HG03469 (cell line): ENCODE measurements around the gene CD8A.
"Not testable (repeated sequence)": the region's sequence is repeated elsewhere in the genome, so short reads cannot be mapped to it uniquely, and the experiment has no call there.

Source experiments
- ATAC-seq: cut with Tn5 transposase; IDR thresholded peaks from one replicate; pipeline ENCODE4 v1.9.1; 2021; ENCODE audit warnings: mild to moderate bottlenecking, moderate library complexity, moderate number of reproducible peaks; ENCODE audit not compliant: unreplicated experiment

CD8A gene

DNA sequence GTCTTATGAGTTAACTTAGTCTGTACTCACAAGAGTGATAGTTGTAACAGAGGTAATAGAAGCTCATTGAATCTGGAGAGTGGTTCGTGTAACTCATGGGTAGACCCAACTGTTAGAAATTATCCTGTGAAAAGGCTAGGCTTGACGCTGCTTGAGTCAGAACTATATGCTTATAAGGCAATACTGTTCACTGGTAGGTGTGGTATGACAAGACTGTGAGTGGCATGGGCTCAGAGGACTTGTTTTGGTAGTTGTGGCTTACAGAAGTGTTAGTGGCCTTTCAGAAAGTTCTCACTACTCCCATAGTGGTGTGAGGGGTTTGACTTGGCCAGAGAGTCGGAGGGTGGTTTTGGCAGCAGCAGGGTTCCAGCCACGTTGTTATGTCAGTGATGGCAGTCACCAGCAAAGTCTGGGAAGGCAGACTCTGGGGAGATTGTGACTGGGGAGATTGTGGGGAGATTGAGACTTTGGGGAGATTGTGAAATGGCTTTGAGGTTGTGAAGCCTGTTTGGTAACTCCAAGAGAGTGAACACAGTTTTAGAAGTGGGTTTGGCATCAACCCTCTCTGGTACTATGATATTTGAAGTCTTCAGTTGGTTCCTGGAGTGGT lies 48.7 kb downstream of the CD8A start:
- ATAC-seq = not testable (repeated sequence)

DNA sequence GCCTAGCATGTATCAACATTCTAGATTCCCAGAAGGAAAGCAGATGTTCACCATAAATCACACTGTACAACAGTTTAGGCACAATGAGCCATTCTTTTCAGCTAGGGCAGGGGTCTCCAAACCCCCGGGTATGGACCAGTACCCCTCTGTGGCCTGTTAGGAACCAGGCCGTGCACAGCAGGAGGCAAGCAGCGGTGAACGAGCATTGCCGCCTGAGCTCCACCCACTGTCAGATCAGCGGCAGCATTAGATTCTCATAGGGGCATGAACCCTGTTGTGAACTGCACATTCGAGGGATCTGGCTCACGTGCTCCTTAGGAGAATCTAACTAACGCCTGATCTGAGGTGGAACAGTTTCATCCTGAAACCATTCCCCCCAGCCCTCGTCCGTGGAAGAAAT lies 50.8 kb downstream of the CD8A start:
- not testable (repeated sequence) for ATAC-seq

- ATAC-seq = not testable (repeated sequence)
Observed at GRCh38 chr2:86739485-86739884, 51.2 kb downstream of the CD8A start.

- not testable (repeated sequence) for ATAC-seq
Observed at GRCh38 chr2:86734896-86735295, 55.8 kb downstream of the CD8A start.
